Measurements from ENCODE around the gene ADAM30. TPM values are rescaled to one million over a fixed set of nuclear protein-coding genes. Genes with fewer than 3 reads are reported as not detected.

ADAM30 gene
- total RNA-seq, 1 experiment from 2014 or later, result not detected

DNA sequence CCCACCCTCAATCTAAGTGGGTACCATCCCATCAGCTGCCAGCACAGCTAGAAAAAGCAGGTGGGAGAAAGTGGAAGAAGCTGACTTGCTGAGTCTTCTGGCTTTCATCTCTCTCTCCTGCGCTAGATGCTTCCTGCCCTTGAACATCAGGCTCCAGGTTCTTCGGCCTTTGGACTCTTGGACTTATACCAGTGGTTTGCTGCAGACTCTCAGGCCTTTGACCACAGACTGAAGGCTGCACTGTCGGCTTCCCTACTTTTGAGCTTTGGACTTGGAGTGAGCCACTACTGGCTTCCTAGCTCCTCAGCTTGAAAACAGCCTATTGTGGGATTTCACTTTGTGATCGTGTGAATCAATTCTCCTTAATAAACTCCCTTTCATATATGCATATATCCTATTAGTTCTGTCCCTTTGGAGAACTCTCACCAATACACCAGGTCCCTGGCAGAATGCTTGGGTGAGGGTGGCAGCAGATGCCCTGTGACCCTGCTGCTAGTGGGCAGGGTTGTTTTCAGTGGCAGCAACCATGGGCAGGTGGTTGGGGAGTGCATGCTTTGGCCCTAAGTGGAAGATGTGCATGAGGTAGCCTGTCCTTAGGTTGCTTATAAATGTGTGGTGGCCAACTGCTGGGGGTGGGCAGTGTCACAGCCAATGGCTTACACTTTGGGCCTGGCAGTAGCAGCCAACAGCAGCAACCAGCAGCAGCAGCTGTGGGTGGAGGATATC is 10.8 kb upstream of the ADAM30 start:
- no peaks in the 10 kb centered on the region for H3K27me3 ChIP-seq (ENCODE audit: low read length)
- CTCF ChIA-PET, result no interaction called here
- POLR2A ChIA-PET (ENCODE audit: unreplicated experiment), result no interaction called here

GRCh38 chr1:119903443-119903835 is 7.1 kb upstream of the ADAM30 start:
- peak; percentile 73 for ATAC-seq
- H3K79me2 ChIP-seq (ENCODE audit: low read length), result no peaks in the 10 kb centered on the region
- no peak for TF ChIP-seq EZH2phosphoT487 (IDR thresholded peaks at IDR 0.05; ENCODE audit: borderline replicate concordance, low read length)
- no peak for TF ChIP-seq EZH2 (IDR thresholded peaks at IDR 0.05; ENCODE audit: low read length, unreplicated experiment)
- TF ChIP-seq CTCF (conservative IDR thresholded peaks at IDR 0.05; ENCODE audit: low read depth, low read length), result no peak
- no peak overlapping the region for H3K27ac ChIP-seq (ENCODE audit: low read length)
- POLR2A ChIA-PET (ENCODE audit: unreplicated experiment), result no interaction called here
- H3K9me3 ChIP-seq (ENCODE audit: low read length), result no peaks in the 10 kb centered on the region
- H3F3A ChIP-seq (ENCODE audit: low read length, unreplicated experiment), result no peaks in the 10 kb centered on the region
- H3K4me2 ChIP-seq (ENCODE audit: low read length), result no peak overlapping the region
- intact Hi-C loops (cut with micrococcal nuclease), result no loop called here
- CTCF ChIA-PET, result no interaction called here
- H2AFZ ChIP-seq (ENCODE audit: low read length), result no peak overlapping the region
- no peaks in the 10 kb centered on the region for H3K27me3 ChIP-seq (ENCODE audit: low read length)
- H3K36me3 ChIP-seq (ENCODE audit: low read depth, low read length), result no peaks in the 10 kb centered on the region
- peak; percentile 53 for DNase-seq
- BruUV-seq (replicated peaks), result no TSS peak
- no peaks in the 10 kb centered on the region for H3K9me2 ChIP-seq (replicated peaks; ENCODE audit: low read length)
- no peak overlapping the region for H3K4me3 ChIP-seq (ENCODE audit: low read length)
- no peak overlapping the region for H3K9ac ChIP-seq (ENCODE audit: low read length)
- H4K20me1 ChIP-seq (ENCODE audit: low read length), result no peaks in the 10 kb centered on the region
- H3K4me1 ChIP-seq (ENCODE audit: insufficient read depth, low read length), result peaks cover 5% of the 10 kb centered on the region; the same call in 1 of the 2 replicates

More for the DNA sequence above, 10.8 kb upstream of the ADAM30 start:
- no peak for ATAC-seq
- Histone ChIP-seq H3F3A (ENCODE audit: low read length, unreplicated experiment) (no peaks in the 10 kb centered on the region), H4K20me1 (ENCODE audit: low read length) (no peaks in the 10 kb centered on the region), H3K4me1 (ENCODE audit: insufficient read depth, low read length) (peaks cover 5% of the 10 kb centered on the region; the same call in 1 of the 2 replicates), H3K36me3 (ENCODE audit: low read depth, low read length) (no peaks in the 10 kb centered on the region), H3K27ac (ENCODE audit: low read length) (no peak overlapping the region), H3K4me3 (ENCODE audit: low read length) (no peak overlapping the region), H3K9me2 (replicated peaks; ENCODE audit: low read length) (no peaks in the 10 kb centered on the region), H2AFZ (ENCODE audit: low read length) (no peak overlapping the region), H3K79me2 (ENCODE audit: low read length) (no peaks in the 10 kb centered on the region), H3K9me3 (ENCODE audit: low read length) (no peaks in the 10 kb centered on the region), H3K4me2 (ENCODE audit: low read length) (no peak overlapping the region), H3K9ac (ENCODE audit: low read length) (no peak overlapping the region)
- BruUV-seq (replicated peaks), result no TSS peak
- no peak for DNase-seq
- TF ChIP-seq EZH2 (IDR thresholded peaks at IDR 0.05; ENCODE audit: low read length, unreplicated experiment) (no peak), EZH2phosphoT487 (IDR thresholded peaks at IDR 0.05; ENCODE audit: borderline replicate concordance, low read length) (no peak)
- intact Hi-C loops (cut with micrococcal nuclease), result no loop called here

DNA sequence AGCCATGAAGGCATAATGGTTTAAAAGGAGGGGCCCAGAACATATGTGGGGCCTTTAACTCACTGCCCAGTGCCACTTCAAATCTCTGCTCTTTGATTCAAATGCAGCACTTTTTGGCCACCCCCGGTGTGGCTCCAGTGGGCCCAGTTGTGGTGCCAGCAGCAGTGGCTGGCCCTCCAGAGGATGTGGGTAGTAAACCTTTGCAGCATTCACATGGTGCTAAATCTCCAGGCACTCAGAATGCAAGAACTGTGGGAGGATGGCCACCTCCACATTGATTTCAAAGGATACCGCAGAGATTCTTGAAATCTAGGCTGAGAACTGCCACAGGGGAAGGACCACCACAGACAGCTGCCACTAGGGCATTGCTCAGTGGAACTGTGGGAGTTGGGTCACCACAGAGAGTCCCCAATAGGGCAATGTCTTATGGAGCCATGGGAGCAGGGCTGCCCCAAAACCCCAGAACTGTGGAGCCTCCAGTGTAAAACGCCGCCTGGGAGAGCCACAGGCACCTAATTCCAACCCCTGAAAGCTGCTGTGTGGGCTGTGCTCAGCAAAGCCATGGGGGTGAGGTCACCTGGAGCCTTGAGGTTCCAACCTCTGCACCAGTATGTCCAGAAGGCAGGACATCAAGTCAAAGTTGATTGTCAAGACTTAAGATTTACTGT is 6.6 kb upstream of the ADAM30 start:
- Histone ChIP-seq H3K36me3 (ENCODE audit: low read depth, low read length) (no peaks in the 10 kb centered on the region), H3K4me2 (ENCODE audit: low read length) (no peak overlapping the region), H2AFZ (ENCODE audit: low read length) (no peak overlapping the region), H3K4me3 (ENCODE audit: low read length) (no peak overlapping the region), H3K9me2 (replicated peaks; ENCODE audit: low read length) (no peaks in the 10 kb centered on the region), H3K27ac (ENCODE audit: low read length) (no peak overlapping the region), H3K27me3 (ENCODE audit: low read length) (no peaks in the 10 kb centered on the region), H3F3A (ENCODE audit: low read length, unreplicated experiment) (no peaks in the 10 kb centered on the region), H3K79me2 (ENCODE audit: low read length) (no peaks in the 10 kb centered on the region), H4K20me1 (ENCODE audit: low read length) (no peaks in the 10 kb centered on the region), H3K4me1 (ENCODE audit: insufficient read depth, low read length) (peaks cover 5% of the 10 kb centered on the region; the same call in 1 of the 2 replicates), H3K9ac (ENCODE audit: low read length) (no peak overlapping the region), H3K9me3 (ENCODE audit: low read length) (no peaks in the 10 kb centered on the region)
- no peak for DNase-seq
- POLR2A ChIA-PET (ENCODE audit: unreplicated experiment), result no interaction called here
- TF ChIP-seq CTCF (conservative IDR thresholded peaks at IDR 0.05; ENCODE audit: low read depth, low read length) (no peak), EZH2 (IDR thresholded peaks at IDR 0.05; ENCODE audit: low read length, unreplicated experiment) (no peak), EZH2phosphoT487 (IDR thresholded peaks at IDR 0.05; ENCODE audit: borderline replicate concordance, low read length) (no peak)
- BruUV-seq (replicated peaks), result no TSS peak
- ATAC-seq, result no peak; the same call in 1 of the 2 replicates
- intact Hi-C loops (cut with micrococcal nuclease), result no loop called here
- CTCF ChIA-PET, result no interaction called here
